22Rv1 (cell line): Measurements from ENCODE around the gene MAP2K7.

Source experiments
- H3K27ac ChIP-seq: fragments of 450-650 bp; 2 replicates; pipeline ENCODE4 v1.5.1; 2017
- CTCF ChIP-seq: fragments of 450-650 bp; IDR thresholded peaks from 2 replicates; pipeline ENCODE4 v1.5.1; 2017; ENCODE audit warnings: mild to moderate bottlenecking
- ZFX ChIP-seq: fragments of 450-650 bp; IDR thresholded peaks from 2 replicates; pipeline ENCODE4 v1.6.1; 2017; ENCODE audit warnings: antibody characterized with exemption, borderline replicate concordance

The MAP2K7 gene

GRCh38 chr19:7962644-7963268 is 59.1 kb downstream of the MAP2K7 start:
- no peak for TF ChIP-seq ZFX
- no peak for TF ChIP-seq CTCF
- no peak overlapping the region for H3K27ac ChIP-seq

GRCh38 chr19:7963566-7963965 is 59.9 kb downstream of the MAP2K7 start:
- no peak overlapping the region for H3K27ac ChIP-seq
- TF ChIP-seq ZFX (no peak), CTCF (no peak)
